ENCODE results near the gene PTPRN2.

PTPRN2 gene

GRCh38 chr7:158325530-158326381 is 261.9 kb downstream of the PTPRN2 start:
- H3K4me1 Mint-ChIP-seq: no peaks in the 10 kb centered on the region
- CTCF ChIA-PET: no interaction called here
- peaks cover 6% of the 10 kb centered on the region for H3K36me3 Mint-ChIP-seq
- no peak for DNase-seq
- H3K27ac Mint-ChIP-seq: no peak overlapping the region
- no peak overlapping the region for H3K4me3 Mint-ChIP-seq
- peaks cover 48% of the 10 kb centered on the region for H3K9me3 Mint-ChIP-seq
- H3K27me3 Mint-ChIP-seq: no peaks in the 10 kb centered on the region

- Mint-ChIP-seq H3K4me1 (no peaks in the 10 kb centered on the region), H3K4me3 (no peak overlapping the region), H3K27ac (no peak overlapping the region), H3K9me3 (peaks cover 47% of the 10 kb centered on the region), H3K27me3 (no peaks in the 10 kb centered on the region), H3K36me3 (peaks cover 6% of the 10 kb centered on the region)
- no peak for DNase-seq
- CTCF ChIA-PET: no interaction called here
Measured at GRCh38 chr7:158324397-158325360, 262.9 kb downstream of the PTPRN2 start.

- peaks cover 6% of the 10 kb centered on the region for H3K36me3 Mint-ChIP-seq
- H3K27ac Mint-ChIP-seq: no peak overlapping the region
- CTCF ChIA-PET: no interaction called here
- no peak for DNase-seq
- no peaks in the 10 kb centered on the region for H3K27me3 Mint-ChIP-seq
- H3K4me1 Mint-ChIP-seq: no peaks in the 10 kb centered on the region
- no peak overlapping the region for H3K4me3 Mint-ChIP-seq
- peaks cover 43% of the 10 kb centered on the region for H3K9me3 Mint-ChIP-seq
Measured at GRCh38 chr7:158323741-158324396, 263.8 kb downstream of the PTPRN2 start.

- H3K9me3 Mint-ChIP-seq: peaks cover 39% of the 10 kb centered on the region
- CTCF ChIA-PET: no interaction called here
- peaks cover 6% of the 10 kb centered on the region for H3K36me3 Mint-ChIP-seq
- H3K27me3 Mint-ChIP-seq: peaks cover 2% of the 10 kb centered on the region
- no peak for DNase-seq
- no peak overlapping the region for H3K4me3 Mint-ChIP-seq
- H3K27ac Mint-ChIP-seq: no peak overlapping the region
- H3K4me1 Mint-ChIP-seq: no peaks in the 10 kb centered on the region
Measured at GRCh38 chr7:158322616-158323530, 264.8 kb downstream of the PTPRN2 start.

- Mint-ChIP-seq H3K4me3 (no peak overlapping the region), H3K9me3 (peaks cover 33% of the 10 kb centered on the region), H3K36me3 (peaks cover 3% of the 10 kb centered on the region), H3K27ac (no peak overlapping the region), H3K4me1 (no peaks in the 10 kb centered on the region), H3K27me3 (peaks cover 10% of the 10 kb centered on the region)
- no peak for DNase-seq
- CTCF ChIA-PET: no interaction called here
Measured at GRCh38 chr7:158321936-158322615, 265.5 kb downstream of the PTPRN2 start.

- CTCF ChIA-PET: no interaction called here
- Mint-ChIP-seq H3K27me3 (peaks cover 11% of the 10 kb centered on the region), H3K9me3 (peaks cover 24% of the 10 kb centered on the region), H3K36me3 (no peaks in the 10 kb centered on the region), H3K4me1 (no peaks in the 10 kb centered on the region), H3K4me3 (no peak overlapping the region), H3K27ac (no peak overlapping the region)
- no peak for DNase-seq
Measured at GRCh38 chr7:158321056-158321700, 266.4 kb downstream of the PTPRN2 start.

GRCh38 chr7:158320328-158320727 is 267.3 kb downstream of the PTPRN2 start:
- Mint-ChIP-seq H3K36me3 (no peaks in the 10 kb centered on the region), H3K27ac (no peak overlapping the region), H3K4me3 (no peak overlapping the region), H3K27me3 (peaks cover 11% of the 10 kb centered on the region), H3K9me3 (peaks cover 27% of the 10 kb centered on the region), H3K4me1 (no peaks in the 10 kb centered on the region)
- DNase-seq: no peak
- CTCF ChIA-PET: no interaction called here

GRCh38 chr7:158318511-158318913 is 269.1 kb downstream of the PTPRN2 start:
- Mint-ChIP-seq H3K4me3 (no peak overlapping the region), H3K9me3 (peaks cover 22% of the 10 kb centered on the region), H3K36me3 (no peaks in the 10 kb centered on the region), H3K27me3 (peaks cover 11% of the 10 kb centered on the region), H3K27ac (no peak overlapping the region), H3K4me1 (no peaks in the 10 kb centered on the region)
- CTCF ChIA-PET: no interaction called here
- DNase-seq: no peak

- peaks cover 11% of the 10 kb centered on the region for H3K27me3 Mint-ChIP-seq
- no peaks in the 10 kb centered on the region for H3K4me1 Mint-ChIP-seq
- no peak overlapping the region for H3K27ac Mint-ChIP-seq
- H3K36me3 Mint-ChIP-seq: no peaks in the 10 kb centered on the region
- no peak for DNase-seq
- CTCF ChIA-PET: no interaction called here
- H3K9me3 Mint-ChIP-seq: peaks cover 30% of the 10 kb centered on the region
- no peak overlapping the region for H3K4me3 Mint-ChIP-seq
Measured at GRCh38 chr7:158317238-158318205, 270.1 kb downstream of the PTPRN2 start.

- CTCF ChIA-PET: no interaction called here
- H3K4me1 Mint-ChIP-seq: no peaks in the 10 kb centered on the region
- no peak overlapping the region for H3K27ac Mint-ChIP-seq
- H3K4me3 Mint-ChIP-seq: no peak overlapping the region
- H3K27me3 Mint-ChIP-seq: peaks cover 11% of the 10 kb centered on the region
- no peak for DNase-seq
- H3K36me3 Mint-ChIP-seq: no peaks in the 10 kb centered on the region
- H3K9me3 Mint-ChIP-seq: peaks cover 37% of the 10 kb centered on the region
Measured at GRCh38 chr7:158316466-158317031, 271.1 kb downstream of the PTPRN2 start.

GRCh38 chr7:158315881-158316280 is 271.7 kb downstream of the PTPRN2 start:
- no peak for DNase-seq
- H3K4me3 Mint-ChIP-seq: no peak overlapping the region
- H3K4me1 Mint-ChIP-seq: no peaks in the 10 kb centered on the region
- H3K9me3 Mint-ChIP-seq: peaks cover 43% of the 10 kb centered on the region
- H3K27ac Mint-ChIP-seq: no peak overlapping the region
- peaks cover 11% of the 10 kb centered on the region for H3K27me3 Mint-ChIP-seq
- CTCF ChIA-PET: no interaction called here
- no peaks in the 10 kb centered on the region for H3K36me3 Mint-ChIP-seq

- CTCF ChIA-PET: no interaction called here
- H3K9me3 Mint-ChIP-seq: peaks cover 43% of the 10 kb centered on the region
- H3K4me3 Mint-ChIP-seq: no peak overlapping the region
- H3K36me3 Mint-ChIP-seq: no peaks in the 10 kb centered on the region
- H3K4me1 Mint-ChIP-seq: no peaks in the 10 kb centered on the region
- DNase-seq: no peak
- H3K27ac Mint-ChIP-seq: no peak overlapping the region
- H3K27me3 Mint-ChIP-seq: peaks cover 11% of the 10 kb centered on the region
Measured at GRCh38 chr7:158315326-158315725, 272.3 kb downstream of the PTPRN2 start.

All from activated naive CD4-positive, alpha-beta T cell treated with anti-CD3 and anti-CD28 coated beads, Interleukin-2, amount 10 ng/mL, durations not matched to agents 7 days and 5 days (primary cell).